Calu3 (cell line): ENCODE results near the gene EIF5. TPM values are rescaled to one million over a fixed set of nuclear protein-coding genes. Genes with fewer than 3 reads are reported as not detected.

Source experiments
- BruUV-seq: library from RNA; stranded (reverse); fragments of 400-500 nt; replicated peaks from 2 replicates; lab custom pipeline; 2021; lab: Mats Ljungman, UMichigan
- CTCF ChIA-PET: fragments of 300-600 bp; sonication (Branson Sonifier 250); formaldehyde crosslinking; loops from one replicate; lab custom pipeline; 2022; ENCODE audit warnings: antibody characterized with exemption; lab: Charles Lee
- DNase-seq: peaks from one replicate; pipeline ENCODE4 v3.0.0; 2022
- H3K27ac Mint-ChIP-seq: one replicate; pipeline ENCODE4 v1.8.0; 2022; ENCODE audit warnings: mixed read lengths; ENCODE audit not compliant: unreplicated experiment
- H3K27me3 Mint-ChIP-seq: one replicate; pipeline ENCODE4 v1.8.0; 2022; ENCODE audit warnings: mixed read lengths; ENCODE audit not compliant: unreplicated experiment
- H3K36me3 Mint-ChIP-seq: one replicate; pipeline ENCODE4 v1.8.0; 2022; ENCODE audit warnings: mild to moderate bottlenecking, moderate library complexity, mixed read lengths; ENCODE audit not compliant: insufficient read depth, unreplicated experiment
- H3K4me1 Mint-ChIP-seq: one replicate; pipeline ENCODE4 v1.8.0; 2022; ENCODE audit warnings: mild to moderate bottlenecking, low read depth, mixed read lengths; ENCODE audit not compliant: unreplicated experiment
- H3K4me3 Mint-ChIP-seq: one replicate; pipeline ENCODE4 v1.8.0; 2022; ENCODE audit warnings: mild to moderate bottlenecking, low read depth, moderate library complexity, mixed read lengths; ENCODE audit not compliant: unreplicated experiment
- H3K9me3 Mint-ChIP-seq: one replicate; pipeline ENCODE4 v1.8.0; 2022; ENCODE audit warnings: low read depth, mixed read lengths; ENCODE audit not compliant: unreplicated experiment
- intact Hi-C: fragments of 100-400 bp; cut with micrococcal nuclease; formaldehyde crosslinking; loops from one replicate; pipeline ENCODE4 v1.10.0; 2022; ENCODE audit not compliant: unreplicated experiment
- total RNA-seq: library from RNA; stranded (reverse); gene quantifications from 2 replicates; pipeline ENCODE4 v1.2.3, GENCODE V29; 2022
- TF ChIP-seq, protein P1 (sequence below): fragments of 200-600 bp; IDR thresholded peaks from one replicate; pipeline ENCODE4 v1.8.0; 2022; ENCODE audit warnings: antibody characterized with exemption; ENCODE audit not compliant: unreplicated experiment

Gene EIF5
- total RNA-seq, 1 experiment from 2014 or later = 328 TPM

- no peak overlapping the region for H3K4me3 Mint-ChIP-seq
- no peaks in the 10 kb centered on the region for H3K27me3 Mint-ChIP-seq
- peaks cover 32% of the 10 kb centered on the region for H3K4me1 Mint-ChIP-seq
- intact Hi-C loops = no loop called here
- no peak overlapping the region for H3K27ac Mint-ChIP-seq
- DNase-seq = no peak
- BruUV-seq = no TSS peak
- H3K36me3 Mint-ChIP-seq = no peaks in the 10 kb centered on the region
- no peaks in the 10 kb centered on the region for H3K9me3 Mint-ChIP-seq
- CTCF ChIA-PET = interaction anchor here (0.5 to 1.2 kb wide), 4 partner anchors 29 to 184 kb away, joined by 3 to 4 read pairs (median 3); no protein-coding TSS in a partner anchor
- TF ChIP-seq, protein P1, sequence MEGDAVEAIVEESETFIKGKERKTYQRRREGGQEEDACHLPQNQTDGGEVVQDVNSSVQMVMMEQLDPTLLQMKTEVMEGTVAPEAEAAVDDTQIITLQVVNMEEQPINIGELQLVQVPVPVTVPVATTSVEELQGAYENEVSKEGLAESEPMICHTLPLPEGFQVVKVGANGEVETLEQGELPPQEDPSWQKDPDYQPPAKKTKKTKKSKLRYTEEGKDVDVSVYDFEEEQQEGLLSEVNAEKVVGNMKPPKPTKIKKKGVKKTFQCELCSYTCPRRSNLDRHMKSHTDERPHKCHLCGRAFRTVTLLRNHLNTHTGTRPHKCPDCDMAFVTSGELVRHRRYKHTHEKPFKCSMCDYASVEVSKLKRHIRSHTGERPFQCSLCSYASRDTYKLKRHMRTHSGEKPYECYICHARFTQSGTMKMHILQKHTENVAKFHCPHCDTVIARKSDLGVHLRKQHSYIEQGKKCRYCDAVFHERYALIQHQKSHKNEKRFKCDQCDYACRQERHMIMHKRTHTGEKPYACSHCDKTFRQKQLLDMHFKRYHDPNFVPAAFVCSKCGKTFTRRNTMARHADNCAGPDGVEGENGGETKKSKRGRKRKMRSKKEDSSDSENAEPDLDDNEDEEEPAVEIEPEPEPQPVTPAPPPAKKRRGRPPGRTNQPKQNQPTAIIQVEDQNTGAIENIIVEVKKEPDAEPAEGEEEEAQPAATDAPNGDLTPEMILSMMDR = no peak
Observed at GRCh38 chr14:103286968-103287850, 46.8 kb upstream of the EIF5 start.

DNA sequence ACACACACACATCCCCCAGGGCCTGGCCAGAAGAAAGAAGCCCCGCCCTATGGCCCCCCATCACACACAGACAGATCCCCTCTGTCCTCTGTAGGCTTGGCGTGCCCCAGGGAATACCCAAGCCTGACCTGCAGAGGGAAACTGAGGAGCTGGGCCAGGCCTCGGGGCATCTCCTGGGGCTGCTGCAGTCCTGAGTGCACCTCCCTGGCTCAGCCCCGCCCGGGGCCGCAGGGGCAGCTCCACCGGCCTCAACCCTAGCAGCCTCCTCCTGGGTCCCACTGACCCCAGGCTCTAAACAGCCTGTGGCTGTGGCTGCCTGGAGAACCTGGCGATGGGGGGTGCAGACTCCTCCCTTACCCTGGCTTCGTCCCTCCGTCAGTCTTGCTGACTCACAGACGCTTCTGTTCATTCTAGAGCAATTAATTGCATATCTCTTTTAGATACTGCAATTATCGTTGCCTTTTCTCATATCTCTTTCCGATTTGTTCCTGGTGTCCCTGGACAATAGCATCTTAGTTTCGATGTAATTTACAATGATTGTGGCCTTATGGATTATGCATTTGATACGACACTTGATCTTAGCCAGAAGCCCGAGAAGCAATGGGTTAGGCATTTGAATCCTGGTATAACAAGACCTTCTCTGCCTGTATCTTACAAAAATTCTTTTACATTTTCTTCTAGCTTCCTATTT, 45.8 kb upstream of the EIF5 start:
- no peak overlapping the region for H3K4me3 Mint-ChIP-seq
- intact Hi-C loops = no loop called here
- no peaks in the 10 kb centered on the region for H3K9me3 Mint-ChIP-seq
- CTCF ChIA-PET = no interaction called here
- peaks cover 37% of the 10 kb centered on the region for H3K4me1 Mint-ChIP-seq
- no TSS peak for BruUV-seq
- DNase-seq = no peak
- H3K36me3 Mint-ChIP-seq = no peaks in the 10 kb centered on the region
- no peaks in the 10 kb centered on the region for H3K27me3 Mint-ChIP-seq
- TF ChIP-seq, protein P1 = no peak
- H3K27ac Mint-ChIP-seq = no peak overlapping the region

- intact Hi-C loops = no loop called here
Observed at GRCh38 chr14:103290056-103290455, 44.0 kb upstream of the EIF5 start.

GRCh38 chr14:103290494-103290893, 43.5 kb upstream of the EIF5 start:
- CTCF ChIA-PET = interaction anchor here (3.1 kb wide), 1 partner anchor 185 kb away, joined by 17 read pairs; no protein-coding TSS in a partner anchor
- no peak overlapping the region for H3K27ac Mint-ChIP-seq
- intact Hi-C loops = no loop called here

More at GRCh38 chr14:103290056-103290455, 44.0 kb upstream of the EIF5 start:
- no peak overlapping the region for H3K4me3 Mint-ChIP-seq
- peaks cover 20% of the 10 kb centered on the region for H3K4me1 Mint-ChIP-seq
- no TSS peak for BruUV-seq
- TF ChIP-seq, protein P1 = no peak
- no peaks in the 10 kb centered on the region for H3K27me3 Mint-ChIP-seq
- no peaks in the 10 kb centered on the region for H3K9me3 Mint-ChIP-seq
- CTCF ChIA-PET = interaction anchor here (0.7 to 3.1 kb wide), 3 partner anchors 184 to 1075 kb away, joined by 3 to 17 read pairs (median 5); no protein-coding TSS in a partner anchor
- DNase-seq = no peak
- no peaks in the 10 kb centered on the region for H3K36me3 Mint-ChIP-seq
- no peak overlapping the region for H3K27ac Mint-ChIP-seq

More at GRCh38 chr14:103290494-103290893, 43.5 kb upstream of the EIF5 start:
- H3K9me3 Mint-ChIP-seq = no peaks in the 10 kb centered on the region
- no peak overlapping the region for H3K4me3 Mint-ChIP-seq
- TF ChIP-seq, protein P1 = no peak
- no peaks in the 10 kb centered on the region for H3K27me3 Mint-ChIP-seq
- no peak for DNase-seq
- peaks cover 16% of the 10 kb centered on the region for H3K4me1 Mint-ChIP-seq
- no peaks in the 10 kb centered on the region for H3K36me3 Mint-ChIP-seq
- BruUV-seq = no TSS peak
